NT2/D1 (cell line): Measurements from ENCODE around the gene PCYT2.

Experiments
- DNase-seq: peaks from one replicate; pipeline ENCODE4 v3.0.0-alpha.2; 2011; ENCODE audit warnings: low read depth, low spot score
- H3K27me3 ChIP-seq: 2 replicates; pipeline ENCODE4 v1.6.0; 2011; ENCODE audit warnings: mild to moderate bottlenecking; ENCODE audit not compliant: insufficient read length, insufficient read depth
- H3K36me3 ChIP-seq: 2 replicates; pipeline ENCODE4 v1.6.1; 2011; ENCODE audit warnings: mild to moderate bottlenecking, low read length, mixed read lengths; ENCODE audit not compliant: insufficient read depth, insufficient read length
- H3K4me1 ChIP-seq: 2 replicates; pipeline ENCODE4 v1.5.1; 2011; ENCODE audit not compliant: insufficient read depth, insufficient read length
- H3K4me3 ChIP-seq: 2 replicates; pipeline ENCODE4 v1.5.1; 2011; ENCODE audit warnings: low read depth; ENCODE audit not compliant: insufficient read length
- H3K9ac ChIP-seq: 2 replicates; pipeline ENCODE4 v1.6.0; 2011; ENCODE audit warnings: low read depth; ENCODE audit not compliant: insufficient read length
- H3K9me3 ChIP-seq: 2 replicates; pipeline ENCODE4 v1.5.1; 2011; ENCODE audit warnings: mild to moderate bottlenecking, low read length; ENCODE audit not compliant: insufficient read depth
- SUZ12 ChIP-seq: IDR thresholded peaks from 2 replicates; pipeline ENCODE4 v1.6.1; 2011; ENCODE audit not compliant: insufficient read length, insufficient read depth; ENCODE audit errors: extremely low read depth
- YY1 ChIP-seq: IDR thresholded peaks from 2 replicates; pipeline ENCODE4 v1.6.1; 2011; ENCODE audit not compliant: insufficient read length, insufficient read depth
- ZNF274 ChIP-seq: IDR thresholded peaks from 2 replicates; pipeline ENCODE4 v1.6.1; 2011; ENCODE audit warnings: mild to moderate bottlenecking, low read depth, low read length

PCYT2 gene

GRCh38 chr17:81902023-81902652 is 9.1 kb downstream of the PCYT2 start, which contains the start of gene NPB:
Gene NPB (plus strand): TSS chr17:81902238. CDS start chr17:81902278, 40 bp downstream.
- Histone ChIP-seq H3K36me3 (peaks cover 60% of the 10 kb centered on the region), H3K4me1 (peaks cover 25% of the 10 kb centered on the region), H3K27me3 (peaks cover 16% of the 10 kb centered on the region), H3K9me3 (no peaks in the 10 kb centered on the region), H3K9ac (peak within 1 kb of the TSS; percentile 78), H3K4me3 (peak within 1 kb of the TSS; percentile 22)
- TF ChIP-seq SUZ12: no peak
- no peak for TF ChIP-seq YY1
- no peak for TF ChIP-seq ZNF274
- no peak for DNase-seq

- peak overlapping the region; percentile 57 for H3K9ac ChIP-seq
- H3K4me3 ChIP-seq: peak overlapping the region; percentile 22
- H3K9me3 ChIP-seq: no peaks in the 10 kb centered on the region
- H3K36me3 ChIP-seq: peaks cover 57% of the 10 kb centered on the region
- no peak for TF ChIP-seq YY1
- TF ChIP-seq ZNF274: no peak
- no peak for TF ChIP-seq SUZ12
- H3K27me3 ChIP-seq: peaks cover 16% of the 10 kb centered on the region
- DNase-seq: no peak
- peaks cover 24% of the 10 kb centered on the region for H3K4me1 ChIP-seq
These were observed 9.8 kb downstream of the PCYT2 start for GRCh38 chr17:81901167-81902022.

GRCh38 chr17:81900181-81900820 is 10.9 kb downstream of the PCYT2 start:
- H3K36me3 ChIP-seq: peaks cover 55% of the 10 kb centered on the region

GRCh38 chr17:81899514-81900166 is 11.6 kb downstream of the PCYT2 start:
- Histone ChIP-seq H3K36me3 (peaks cover 54% of the 10 kb centered on the region), H3K9ac (peak overlapping the region; percentile 6)

More at GRCh38 chr17:81900181-81900820, 10.9 kb downstream of the PCYT2 start:
- peaks cover 16% of the 10 kb centered on the region for H3K27me3 ChIP-seq
- H3K9me3 ChIP-seq: no peaks in the 10 kb centered on the region
- TF ChIP-seq SUZ12 (no peak), ZNF274 (no peak), YY1 (no peak)
- H3K9ac ChIP-seq: peak overlapping the region; percentile 27
- peaks cover 24% of the 10 kb centered on the region for H3K4me1 ChIP-seq
- no peak for DNase-seq
- no peak overlapping the region for H3K4me3 ChIP-seq

GRCh38 chr17:81898885-81899284 is 12.3 kb downstream of the PCYT2 start:
- Histone ChIP-seq H3K27me3 (peaks cover 16% of the 10 kb centered on the region), H3K9me3 (no peaks in the 10 kb centered on the region), H3K9ac (no peak overlapping the region), H3K4me3 (no peak overlapping the region), H3K4me1 (peaks cover 25% of the 10 kb centered on the region), H3K36me3 (peaks cover 54% of the 10 kb centered on the region)
- DNase-seq: no peak
- TF ChIP-seq SUZ12 (no peak), YY1 (no peak), ZNF274 (no peak)

More at GRCh38 chr17:81899514-81900166, 11.6 kb downstream of the PCYT2 start:
- Histone ChIP-seq H3K4me3 (no peak overlapping the region), H3K4me1 (peaks cover 24% of the 10 kb centered on the region), H3K9me3 (no peaks in the 10 kb centered on the region), H3K27me3 (peaks cover 16% of the 10 kb centered on the region)
- DNase-seq: no peak
- TF ChIP-seq ZNF274 (no peak), SUZ12 (no peak), YY1 (no peak)

- TF ChIP-seq ZNF274 (no peak), SUZ12 (no peak), YY1 (no peak)
- DNase-seq: no peak
- no peaks in the 10 kb centered on the region for H3K9me3 ChIP-seq
- peak overlapping the region; percentile 58 for H3K9ac ChIP-seq
- peaks cover 59% of the 10 kb centered on the region for H3K36me3 ChIP-seq
- H3K4me3 ChIP-seq: no peak overlapping the region
- peaks cover 16% of the 10 kb centered on the region for H3K27me3 ChIP-seq
- peaks cover 24% of the 10 kb centered on the region for H3K4me1 ChIP-seq
These were observed 13.0 kb downstream of the PCYT2 start for GRCh38 chr17:81898029-81898866.
